ENCODE measurements around the gene CHDH.

DNA sequence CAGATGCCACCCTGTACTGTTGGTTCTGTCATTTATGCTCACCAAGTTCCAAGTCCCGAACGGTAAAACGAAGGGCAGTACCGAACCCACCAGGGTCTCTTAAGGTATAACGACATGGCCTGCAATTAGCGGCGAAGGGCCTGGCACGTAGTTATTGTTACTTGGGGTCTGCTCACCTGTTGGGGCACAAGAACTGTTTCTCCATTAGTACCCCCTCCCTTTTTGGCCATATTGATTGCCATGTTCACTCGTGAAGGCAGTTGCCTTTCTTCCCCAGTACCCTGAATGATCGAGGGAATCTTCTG is 584 bp upstream of the CHDH start:
- TF ChIP-seq EZH2phosphoT487 (IDR thresholded peaks at IDR 0.05; ENCODE audit: borderline replicate concordance, low read length): no peak
- no peak for TF ChIP-seq CTCF (IDR thresholded peaks at IDR 0.05; ENCODE audit: low read depth, low read length, poor library complexity, severe bottlenecking)
